Dermis microvascular lymphatic vessel endothelial cell (primary cell): Measurements from ENCODE around the gene ERH. TPM values are rescaled to one million over a fixed set of nuclear protein-coding genes. Genes with fewer than 3 reads are reported as not detected.
A peak's percentile ranks its signal among the peaks of the same experiment; 100 is the strongest.

Experiments
- DNase-seq, 2 donors: peaks; one replicate each; pipeline versions ENCODE4 v3.0.0 to v3.0.0-alpha.2; 2010; ENCODE audit warnings: low read depth in 2 of 2
- total RNA-seq: library from RNA; depleted of rRNA; stranded (reverse); fragments of >200 nt; gene quantifications from 2 replicates; pipeline ENCODE4 v1.2.1, GENCODE V29; 2014

The ERH gene
- total RNA-seq, 1 donor from 2014 or later, result 224 TPM

- DNase-seq, result no peak
These were observed 41.1 kb downstream of the ERH start for GRCh38 chr14:69356903-69357543.

DNA sequence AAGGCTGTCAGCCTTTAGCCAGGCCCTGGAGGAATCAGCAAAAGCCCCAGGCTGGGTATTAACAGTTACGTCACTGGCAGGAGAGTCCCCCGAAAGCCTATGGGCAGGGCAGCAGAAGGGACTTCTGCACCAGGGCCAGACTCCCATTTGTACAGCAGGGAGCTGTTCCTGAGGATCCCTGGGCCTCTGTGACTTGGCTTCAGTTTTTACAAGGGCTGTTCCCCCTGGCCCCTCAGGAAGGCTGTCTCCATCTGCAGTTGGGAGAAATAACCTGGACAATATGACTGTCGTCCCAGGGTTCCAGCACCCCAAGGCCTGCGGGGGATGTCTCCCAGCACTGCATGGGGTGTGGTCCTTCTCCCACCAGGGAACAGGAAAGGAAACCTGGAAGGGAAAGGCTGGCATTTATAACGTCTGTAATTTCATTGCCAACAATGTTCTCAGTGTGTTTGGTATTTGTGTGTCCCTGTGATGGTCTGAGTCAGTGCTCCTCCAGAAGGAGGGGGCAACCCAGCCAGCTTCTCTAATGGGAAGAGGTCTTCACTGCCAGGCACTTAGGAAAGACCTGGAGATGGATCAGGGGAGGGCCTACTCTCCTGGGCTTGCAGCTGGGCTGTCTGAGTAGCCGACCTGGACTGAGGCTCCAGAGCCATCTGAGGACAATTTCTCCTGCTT is 42.4 kb downstream of the ERH start:
- no peak for DNase-seq

DNA sequence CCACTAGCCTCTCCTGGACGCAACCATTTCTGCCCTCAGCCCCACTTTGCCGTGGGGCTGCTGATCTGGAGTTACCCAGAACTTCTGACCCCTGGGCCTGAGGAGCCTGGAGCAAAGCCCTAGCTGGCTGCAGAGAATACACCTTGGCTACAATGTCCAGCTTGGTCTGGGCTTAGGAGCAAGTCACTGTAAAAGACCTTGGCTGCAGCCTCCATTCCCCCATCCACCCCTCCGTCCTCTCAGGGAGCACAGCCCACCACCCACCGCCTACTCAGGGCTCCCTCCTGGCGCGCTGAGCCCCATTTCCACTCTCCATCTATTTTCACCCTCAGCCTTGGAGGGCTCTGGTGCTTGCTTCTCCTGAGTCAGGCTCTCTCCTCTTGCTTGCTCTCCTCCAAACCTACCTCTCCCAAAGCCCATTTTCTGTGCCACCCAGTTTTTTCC is 42.9 kb downstream of the ERH start:
- DNase-seq, result no peak

GRCh38 chr14:69354383-69355153 is 43.5 kb downstream of the ERH start:
- DNase-seq, result no peak

GRCh38 chr14:69353168-69353567 is 44.9 kb downstream of the ERH start:
- no peak for DNase-seq

GRCh38 chr14:69351911-69352310 is 46.2 kb downstream of the ERH start:
- no peak for DNase-seq

DNA sequence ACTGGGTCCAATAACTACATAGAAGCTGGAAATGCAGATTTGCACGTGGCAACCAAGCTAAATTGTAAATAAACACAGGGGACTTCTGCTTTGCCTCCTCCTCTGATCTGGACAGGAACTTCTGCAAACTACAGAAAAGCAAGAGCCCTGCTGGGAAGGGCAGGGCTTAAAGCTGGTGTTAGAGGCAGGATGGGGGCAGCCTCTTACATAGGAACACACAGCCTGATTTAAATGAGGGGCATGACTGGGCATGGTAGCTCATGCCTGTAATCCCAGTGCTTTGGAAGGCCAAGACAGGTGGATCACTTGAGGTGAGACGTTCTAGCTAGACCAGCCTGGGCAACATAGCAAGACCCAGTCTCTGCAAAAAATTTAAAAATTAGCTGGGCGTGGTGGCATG is 46.7 kb downstream of the ERH start:
- DNase-seq, result no peak

GRCh38 chr14:69350892-69351291 is 47.2 kb downstream of the ERH start:
- no peak for DNase-seq

GRCh38 chr14:69349091-69349777 is 48.9 kb downstream of the ERH start:
- DNase-seq, result no peak

DNA sequence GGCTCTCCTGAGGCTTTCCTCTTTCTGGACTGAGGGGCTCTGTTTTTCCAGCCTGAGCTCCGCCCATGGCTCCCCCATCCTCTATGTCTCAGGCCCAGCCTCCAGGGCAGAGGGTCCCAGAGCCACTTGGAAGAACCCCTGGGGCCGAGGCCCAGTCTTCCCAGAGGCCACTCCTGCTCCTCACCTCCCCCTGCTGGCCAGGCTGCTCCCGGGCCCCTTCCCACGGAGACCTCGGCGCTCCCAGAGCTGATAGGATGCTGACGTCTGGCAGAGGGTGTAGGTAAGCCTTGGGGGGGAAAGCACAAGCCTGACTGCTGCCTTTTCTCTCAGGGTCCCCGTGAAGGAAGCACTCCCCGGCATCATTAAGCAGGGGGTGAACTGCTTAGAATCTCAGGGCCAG is 51.4 kb downstream of the ERH start:
- peak; percentile 5 to 42 for DNase-seq

DNA sequence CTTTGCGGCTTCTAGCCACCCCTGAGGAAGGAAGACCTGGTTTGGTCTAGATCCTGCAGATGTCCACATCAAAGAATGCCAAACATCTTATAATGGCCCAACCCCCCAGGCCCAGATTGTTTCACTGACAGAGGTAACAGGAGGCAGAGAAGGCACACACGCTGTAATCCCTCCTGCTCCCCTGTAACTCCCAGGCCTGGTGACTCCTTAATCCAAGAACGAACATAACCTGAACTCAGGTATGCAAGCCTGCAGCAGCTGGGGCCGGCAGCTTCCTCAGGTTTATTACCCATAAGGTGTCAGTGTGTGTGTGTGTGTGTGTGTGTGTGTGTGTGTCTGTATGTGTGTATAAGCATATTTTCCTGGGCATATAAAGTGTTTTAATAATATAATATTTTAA is 52.7 kb downstream of the ERH start:
- DNase-seq, result no peak

GRCh38 chr14:69344171-69344570 is 53.9 kb downstream of the ERH start:
- no peak for DNase-seq

GRCh38 chr14:69342928-69343525 is 55.1 kb downstream of the ERH start:
- no peak for DNase-seq

- DNase-seq, result no peak
These were observed 58.7 kb downstream of the ERH start for GRCh38 chr14:69339426-69339825.

DNA sequence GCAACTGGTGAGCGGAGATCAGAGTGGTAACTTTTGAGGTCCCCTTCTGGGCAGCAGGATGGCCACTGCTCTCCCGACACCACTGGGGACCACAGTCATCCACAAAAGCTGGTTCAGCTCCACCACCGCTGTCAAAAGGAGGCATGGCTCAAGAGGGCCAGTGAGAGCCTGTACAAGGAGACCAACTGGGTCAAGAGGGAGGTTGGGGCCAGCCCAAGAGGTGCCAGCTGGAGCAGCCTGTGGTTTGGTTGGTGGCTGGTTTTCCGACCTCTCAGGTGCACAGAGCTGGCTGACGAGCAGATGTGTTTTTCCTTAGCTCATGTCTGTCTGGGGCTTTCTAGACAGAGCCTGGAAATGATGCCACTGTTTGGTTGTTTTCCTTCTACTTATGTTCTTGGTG is 60.1 kb downstream of the ERH start:
- DNase-seq, result no peak

- DNase-seq, result no peak
These were observed 62.7 kb downstream of the ERH start for GRCh38 chr14:69335371-69335771.

DNA sequence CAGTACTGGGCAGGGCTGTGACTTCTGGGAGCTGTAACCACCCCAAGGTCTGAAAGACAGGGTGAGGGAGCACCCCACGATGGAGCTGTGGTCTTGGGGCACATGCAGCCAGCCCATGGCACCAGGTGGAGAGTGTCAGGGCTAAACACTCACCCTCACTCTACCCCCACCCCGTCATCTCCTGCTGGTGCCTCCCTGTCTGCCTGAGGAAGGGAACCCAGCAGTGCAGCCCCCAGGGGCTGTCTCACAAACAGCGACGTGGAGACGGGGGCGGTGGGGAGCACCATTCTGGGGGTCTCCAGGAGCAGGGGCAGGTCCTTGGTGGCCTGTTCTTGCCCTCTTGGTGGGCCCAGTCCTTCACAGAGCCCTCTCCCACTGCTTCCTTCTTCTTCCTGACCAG is 63.5 kb downstream of the ERH start:
- no peak for DNase-seq

- DNase-seq, result no peak
These were observed 64.2 kb downstream of the ERH start for GRCh38 chr14:69333791-69334337.

GRCh38 chr14:69332782-69333395 is 65.2 kb downstream of the ERH start:
- no peak for DNase-seq

DNA sequence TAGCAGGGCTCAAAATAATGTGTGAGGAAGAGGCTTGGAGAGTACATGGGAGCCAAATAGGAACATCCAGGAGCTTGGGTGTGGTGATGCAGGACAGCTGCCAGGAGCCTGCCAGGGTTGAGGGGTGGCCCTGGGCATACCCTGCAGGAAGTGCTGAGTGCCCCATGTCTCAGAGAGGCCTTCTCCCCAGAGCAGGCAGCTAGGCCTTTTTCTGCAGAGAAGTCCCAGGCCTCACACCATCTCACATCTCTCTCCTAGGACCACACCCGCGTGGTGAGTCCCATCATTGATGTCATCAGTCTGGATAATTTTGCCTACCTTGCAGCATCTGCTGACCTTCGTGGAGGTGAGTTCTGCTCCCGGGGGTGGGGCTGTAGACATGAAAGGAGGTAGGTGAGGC is 66.9 kb downstream of the ERH start:
- DNase-seq, result no peak
